Right lobe of liver (tissue), 4 donors: Measurements from ENCODE around the gene METTL6.

Experiments
- POLR2A ChIP-seq: fragments of 450-650 bp; IDR thresholded peaks from one replicate; pipeline ENCODE4 v1.6.1; 2017; ENCODE audit warnings: antibody characterized with exemption, mild to moderate bottlenecking
- TF ChIP-seq, protein P1 (sequence below), 4 donors: fragments of 200-600 bp in 3 of 4; fragments of 450-650 bp in 1 of 4; IDR thresholded peaks; one replicate each; pipeline versions ENCODE4 v1.5.1 to v1.8.0; 2016 to 2022; ENCODE audit warnings: antibody characterized with exemption in 4 of 4, mild to moderate bottlenecking in 2 of 4
- donor health status: DM: no; HTN: no; CAD: no.
- donor health status: DM: no; HTN: no; CAD: no.
- donor health status: DM: no; HTN: yes; CAD: no.

DNA sequence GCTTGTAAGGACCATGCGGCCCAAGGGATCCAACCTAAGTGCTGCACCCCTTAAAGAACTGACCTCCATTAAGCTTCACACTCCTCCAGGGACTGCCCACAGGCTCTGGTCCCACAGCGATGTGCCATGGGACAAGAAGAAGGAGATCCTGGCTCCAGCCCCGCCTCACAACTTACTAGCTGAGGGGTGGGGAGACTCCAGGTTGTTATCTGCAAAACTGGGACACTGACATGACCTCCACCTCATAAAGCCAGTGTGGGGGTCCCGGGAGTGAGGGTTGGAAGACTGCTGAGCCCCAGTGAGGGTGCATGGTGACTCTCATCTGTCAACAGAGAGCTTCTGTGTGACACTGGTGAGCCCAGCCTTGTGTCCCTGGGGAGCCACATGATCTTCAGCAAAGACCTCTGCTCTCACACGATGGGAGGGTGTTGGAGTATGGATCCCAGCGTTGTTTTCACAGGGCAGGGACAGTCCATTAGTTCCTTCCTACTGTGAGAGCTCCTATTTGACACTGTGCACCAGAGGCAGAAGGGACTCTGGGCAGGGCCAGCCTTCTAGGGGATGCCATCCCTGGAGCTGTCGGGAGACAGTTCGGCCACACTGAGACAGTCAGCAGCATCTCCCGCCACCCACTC, 26.8 kb upstream of the METTL6 start:
- TF ChIP-seq, protein P1, sequence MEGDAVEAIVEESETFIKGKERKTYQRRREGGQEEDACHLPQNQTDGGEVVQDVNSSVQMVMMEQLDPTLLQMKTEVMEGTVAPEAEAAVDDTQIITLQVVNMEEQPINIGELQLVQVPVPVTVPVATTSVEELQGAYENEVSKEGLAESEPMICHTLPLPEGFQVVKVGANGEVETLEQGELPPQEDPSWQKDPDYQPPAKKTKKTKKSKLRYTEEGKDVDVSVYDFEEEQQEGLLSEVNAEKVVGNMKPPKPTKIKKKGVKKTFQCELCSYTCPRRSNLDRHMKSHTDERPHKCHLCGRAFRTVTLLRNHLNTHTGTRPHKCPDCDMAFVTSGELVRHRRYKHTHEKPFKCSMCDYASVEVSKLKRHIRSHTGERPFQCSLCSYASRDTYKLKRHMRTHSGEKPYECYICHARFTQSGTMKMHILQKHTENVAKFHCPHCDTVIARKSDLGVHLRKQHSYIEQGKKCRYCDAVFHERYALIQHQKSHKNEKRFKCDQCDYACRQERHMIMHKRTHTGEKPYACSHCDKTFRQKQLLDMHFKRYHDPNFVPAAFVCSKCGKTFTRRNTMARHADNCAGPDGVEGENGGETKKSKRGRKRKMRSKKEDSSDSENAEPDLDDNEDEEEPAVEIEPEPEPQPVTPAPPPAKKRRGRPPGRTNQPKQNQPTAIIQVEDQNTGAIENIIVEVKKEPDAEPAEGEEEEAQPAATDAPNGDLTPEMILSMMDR (IDR thresholded peaks at IDR 0.05) = no peak
- no peak for TF ChIP-seq POLR2A
